H1 (cell line): Measurements from ENCODE around the gene CAPN11. TPM values are rescaled to one million over a fixed set of nuclear protein-coding genes. Genes with fewer than 3 reads are reported as not detected.

Source experiments
- CTCF ChIA-PET: fragments of 300-600 bp; sonication (Branson Sonifier 250); formaldehyde crosslinking; loops from one replicate; lab custom pipeline; 2021; ENCODE audit not compliant: partially characterized antibody; lab: Charles Lee
- POLR2A ChIA-PET: fragments of 300-600 bp; sonication (Branson Sonifier 250); formaldehyde crosslinking; loops from one replicate; lab custom pipeline; 2021; ENCODE audit warnings: inconsistent platforms; ENCODE audit not compliant: partially characterized antibody; lab: Charles Lee
- DNase-seq, 2 experiments: peaks; one replicate each; pipeline versions ENCODE4 v3.0.0 to v3.0.0-alpha.2; 2010 to 2022; ENCODE audit warnings: low spot score in 2 of 2, low read depth in 1 of 2, mixed read lengths in 1 of 2
- FAIRE-seq: peaks from 2 replicates; lab custom pipeline; 2011; peaks lifted over from hg19 to GRCh38; lab: Jason Lieb, UNC
- H2AFZ ChIP-seq: 2 replicates; pipeline ENCODE4 v1.8.1; 2012; ENCODE audit warnings: low read length, inconsistent platforms
- H2AK5ac ChIP-seq: 2 replicates; pipeline ENCODE4 v1.6.1; 2013; ENCODE audit warnings: low read depth, low read length
- H2BK120ac ChIP-seq: replicated peaks from 2 replicates; pipeline ENCODE3; 2013; ENCODE audit warnings: low read depth, low read length, inconsistent platforms
- H2BK12ac ChIP-seq: 2 replicates; pipeline ENCODE4 v1.6.1; 2013; ENCODE audit warnings: low read depth, low read length
- H2BK15ac ChIP-seq: 2 replicates; pipeline ENCODE4 v1.6.1; 2013; ENCODE audit warnings: low read length
- H2BK20ac ChIP-seq: 2 replicates; pipeline ENCODE4 v1.6.1; 2013; ENCODE audit warnings: low read length
- H2BK5ac ChIP-seq: 2 replicates; pipeline ENCODE4 v1.6.1; 2013; ENCODE audit warnings: low read depth, low read length
- H3K14ac ChIP-seq: 2 replicates; pipeline ENCODE4 v1.6.1; 2013; ENCODE audit warnings: inconsistent platforms; ENCODE audit not compliant: insufficient read length
- H3K18ac ChIP-seq: 2 replicates; pipeline ENCODE4 v1.6.1; 2013; ENCODE audit warnings: low read length; ENCODE audit errors: extremely low read depth
- H3K23ac ChIP-seq: 2 replicates; pipeline ENCODE4 v1.6.1; 2013; ENCODE audit warnings: inconsistent platforms; ENCODE audit not compliant: insufficient read length
- H3K23me2 ChIP-seq: 2 replicates; pipeline ENCODE4 v1.6.1; 2013; ENCODE audit warnings: low read depth, low read length
- H3K27ac ChIP-seq: 2 replicates; pipeline ENCODE4 v1.6.1; 2011; ENCODE audit warnings: low read depth, low read length, inconsistent platforms
- H3K27me3 ChIP-seq, 4 experiments: replicated peaks in 1 of 4; 1 replicate in 1 of 4; 2 replicates in 3 of 4; pipeline versions ENCODE4 v1.6.1 to v1.8.1; 2011 to 2013; ENCODE audit warnings: low read length in 3 of 4, mild to moderate bottlenecking in 3 of 4, inconsistent platforms in 2 of 4, mixed read lengths in 2 of 4, moderate library complexity in 1 of 4; ENCODE audit not compliant: control insufficient read depth in 3 of 4, insufficient read depth in 3 of 4; ENCODE audit errors: extremely low read depth in 1 of 4
- H3K36me3 ChIP-seq, 4 experiments: 2 replicates each; pipeline versions ENCODE4 v1.6.1 to v1.8.1; 2011 to 2013; ENCODE audit warnings: mild to moderate bottlenecking in 4 of 4, low read length in 3 of 4, moderate library complexity in 2 of 4, control low read depth in 1 of 4, inconsistent platforms in 1 of 4; ENCODE audit not compliant: insufficient read depth in 4 of 4, control insufficient read depth in 2 of 4
- H3K4ac ChIP-seq: replicated peaks from 2 replicates; pipeline ENCODE3; 2013; ENCODE audit warnings: low read length, low read depth, mixed read lengths, inconsistent platforms; ENCODE audit not compliant: insufficient read length
- H3K4me1 ChIP-seq, 4 experiments: replicated peaks in 1 of 4; 1 replicate in 1 of 4; 2 replicates in 3 of 4; pipeline versions ENCODE4 v1.6.1 to v1.8.1; 2011 to 2013; ENCODE audit warnings: low read length in 3 of 4, inconsistent platforms in 2 of 4, mixed read lengths in 1 of 4; ENCODE audit not compliant: insufficient read depth in 4 of 4, control insufficient read depth in 3 of 4
- H3K4me2 ChIP-seq, 2 experiments: 2 replicates each; pipeline versions ENCODE4 v1.6.1 to v1.8.1; 2011 to 2013; ENCODE audit warnings: low read depth in 2 of 2, low read length in 2 of 2, control low read depth in 1 of 2, inconsistent platforms in 1 of 2, mild to moderate bottlenecking in 1 of 2; ENCODE audit not compliant: insufficient read depth in 1 of 2
- H3K4me3 ChIP-seq, 4 experiments: fragments of 200-600, 300-600 bp in 1 of 4; sonication (generic), shearing (Covaris generic), sonication (Bioruptor Twin) in 1 of 4; 2 replicates each; pipeline versions ENCODE4 v1.5.1 to v1.8.1; 2011 to 2016; ENCODE audit warnings: low read length in 4 of 4, low read depth in 3 of 4, control low read depth in 2 of 4, inconsistent platforms in 2 of 4, mild to moderate bottlenecking in 2 of 4, mixed read lengths in 1 of 4, moderate library complexity in 1 of 4; ENCODE audit not compliant: insufficient read depth in 2 of 4; ENCODE audit errors: extremely low read depth in 1 of 4
- H3K56ac ChIP-seq: replicated peaks from 2 replicates; pipeline ENCODE3; 2013; ENCODE audit warnings: low read depth, mild to moderate bottlenecking, mixed read lengths, low read length, inconsistent platforms; ENCODE audit not compliant: insufficient read length
- H3K79me1 ChIP-seq: 2 replicates; pipeline ENCODE4 v1.6.1; 2013; ENCODE audit warnings: low read depth, low read length, control low read depth
- H3K79me2 ChIP-seq, 2 experiments: 2 replicates each; pipeline versions ENCODE4 v1.6.1 to v1.8.1; 2012 to 2013; ENCODE audit warnings: low read length in 2 of 2, mild to moderate bottlenecking in 2 of 2, inconsistent platforms in 1 of 2; ENCODE audit not compliant: insufficient read depth in 2 of 2, control insufficient read depth in 1 of 2
- H3K9ac ChIP-seq, 4 experiments: replicated peaks in 1 of 4; 1 replicate in 1 of 4; 2 replicates in 3 of 4; pipeline versions ENCODE4 v1.6.1 to v1.8.1; 2011 to 2013; ENCODE audit warnings: low read depth in 3 of 4, low read length in 3 of 4, control low read depth in 2 of 4, mild to moderate bottlenecking in 2 of 4, moderate library complexity in 2 of 4, inconsistent platforms in 1 of 4; ENCODE audit errors: extremely low read depth in 1 of 4
- H3K9me3 ChIP-seq, 2 experiments: 2 replicates each; pipeline versions ENCODE4 v1.6.1 to v1.8.1; 2012 to 2013; ENCODE audit warnings: mild to moderate bottlenecking in 2 of 2, moderate library complexity in 2 of 2, control low read depth in 1 of 2, inconsistent platforms in 1 of 2, low read depth in 1 of 2, low read length in 1 of 2, mixed read lengths in 1 of 2; ENCODE audit not compliant: insufficient read depth in 2 of 2
- H4K20me1 ChIP-seq, 2 experiments: replicated peaks in 1 of 2; 2 replicates each; pipeline versions ENCODE3 to v1.8.1; 2011 to 2013; ENCODE audit warnings: inconsistent platforms in 2 of 2, low read length in 2 of 2, mild to moderate bottlenecking in 1 of 2; ENCODE audit not compliant: insufficient read depth in 2 of 2, control insufficient read depth in 1 of 2
- H4K5ac ChIP-seq: 2 replicates; pipeline ENCODE4 v1.6.1; 2013; ENCODE audit warnings: low read length, low read depth, mixed read lengths, inconsistent platforms; ENCODE audit not compliant: insufficient read length
- H4K8ac ChIP-seq: 2 replicates; pipeline ENCODE4 v1.8.0; 2013; ENCODE audit warnings: mild to moderate bottlenecking, moderate library complexity, low read length, inconsistent platforms; ENCODE audit not compliant: insufficient read depth; ENCODE audit errors: extremely low read depth
- H4K91ac ChIP-seq: replicated peaks from 2 replicates; pipeline ENCODE3; 2013; ENCODE audit warnings: low read length, mixed read lengths, inconsistent platforms; ENCODE audit not compliant: insufficient read length
- BCL11A ChIP-seq, 2 experiments: IDR thresholded peaks; one replicate each; pipeline ENCODE4 v1.6.1; 2011; ENCODE audit warnings: low read depth in 2 of 2, low read length in 2 of 2, mild to moderate bottlenecking in 2 of 2
- BRCA1 ChIP-seq: IDR thresholded peaks from 2 replicates; pipeline ENCODE4 v1.6.1; 2012; ENCODE audit warnings: low read depth, low read length, improper control_type of control experiment
- E2F6 ChIP-seq: IDR thresholded peaks from 2 replicates; pipeline ENCODE4 v1.6.1; 2012; ENCODE audit warnings: inconsistent platforms
- HDAC6 ChIP-seq: IDR thresholded peaks from one replicate; pipeline ENCODE4 v1.7.1; 2012; ENCODE audit warnings: low read depth, mild to moderate bottlenecking, inconsistent platforms, low read length, moderate library complexity
- JUN ChIP-seq: IDR thresholded peaks from 2 replicates; pipeline ENCODE4 v1.6.1; 2011; ENCODE audit warnings: low read depth, mild to moderate bottlenecking, improper control_type of control experiment, low read length
- KDM4A ChIP-seq: IDR thresholded peaks from one replicate; pipeline ENCODE4 v1.7.1; 2012; ENCODE audit warnings: low read depth, mild to moderate bottlenecking, moderate library complexity, low read length, inconsistent platforms; ENCODE audit not compliant: severe bottlenecking
- NANOG ChIP-seq: IDR thresholded peaks from 2 replicates; pipeline ENCODE4 v1.6.1; 2011; ENCODE audit warnings: low read length, low read depth, mild to moderate bottlenecking, inconsistent platforms; ENCODE audit not compliant: insufficient read depth, poor library complexity, severe bottlenecking
- NRF1 ChIP-seq: IDR thresholded peaks from 2 replicates; pipeline ENCODE4 v1.6.1; 2011; ENCODE audit warnings: mild to moderate bottlenecking, low read depth, low read length, improper control_type of control experiment
- SP4 ChIP-seq: IDR thresholded peaks from 2 replicates; pipeline ENCODE4 v1.6.1; 2012; ENCODE audit warnings: low read length, inconsistent platforms
- TCF12 ChIP-seq: IDR thresholded peaks from 2 replicates; pipeline ENCODE4 v1.6.1; 2011; ENCODE audit warnings: low read depth, mild to moderate bottlenecking, low read length
- WGBS, 2 experiments: shearing (Covaris generic) in 1 of 2; methylation state at CpG; one replicate each; pipeline versions ENCODE4 v1.1.6 to v1.1.7; 2013 to 2015; ENCODE audit warnings: low lambda C conversion rate in 2 of 2, mixed read lengths in 2 of 2, inconsistent platforms in 1 of 2, low coverage in 1 of 2, missing lambda C conversion rate in 1 of 2; ENCODE audit not compliant: insufficient replicate concordance in 2 of 2, insufficient coverage in 1 of 2, insufficient read length in 1 of 2; ENCODE audit errors: extremely low coverage in 1 of 2, missing lambda C conversion rate in 1 of 2; 5-methylcytosine and 5-hydroxymethylcytosine counted together
- polyA plus RNA-seq, 7 experiments: library from polyadenylated mRNA; depleted of rRNA in 3 of 7; stranded (reverse) in 5 of 7; unstranded in 2 of 7; fragments of >200 nt in 5 of 7; fragments of 200-250 nt in 2 of 7; gene quantifications; 1 replicate in 5 of 7; 2 replicates in 1 of 7; 4 replicates in 1 of 7; pipeline versions ENCODE4 v1.2.1 to v1.2.3, GENCODE V29; 2011 to 2013; ENCODE audit warnings: missing spikeins in 2 of 7, mixed read lengths in 2 of 7
- total RNA-seq: library from RNA; stranded (reverse); fragmentation: NEBNext Ultra II Directional; extraction: Animal tissue kit (Norgen Biotek cat#: 25700); gene quantifications from 2 replicates; pipeline ENCODE4 v1.2.1, GENCODE V29; 2021

The CAPN11 gene
- total and polyA plus RNA-seq, 2 of the 8 experiments (the other 6 are each of a cell fraction or from before 2014, with no cell fraction given) = 0.95 to 0.97 TPM

DNA sequence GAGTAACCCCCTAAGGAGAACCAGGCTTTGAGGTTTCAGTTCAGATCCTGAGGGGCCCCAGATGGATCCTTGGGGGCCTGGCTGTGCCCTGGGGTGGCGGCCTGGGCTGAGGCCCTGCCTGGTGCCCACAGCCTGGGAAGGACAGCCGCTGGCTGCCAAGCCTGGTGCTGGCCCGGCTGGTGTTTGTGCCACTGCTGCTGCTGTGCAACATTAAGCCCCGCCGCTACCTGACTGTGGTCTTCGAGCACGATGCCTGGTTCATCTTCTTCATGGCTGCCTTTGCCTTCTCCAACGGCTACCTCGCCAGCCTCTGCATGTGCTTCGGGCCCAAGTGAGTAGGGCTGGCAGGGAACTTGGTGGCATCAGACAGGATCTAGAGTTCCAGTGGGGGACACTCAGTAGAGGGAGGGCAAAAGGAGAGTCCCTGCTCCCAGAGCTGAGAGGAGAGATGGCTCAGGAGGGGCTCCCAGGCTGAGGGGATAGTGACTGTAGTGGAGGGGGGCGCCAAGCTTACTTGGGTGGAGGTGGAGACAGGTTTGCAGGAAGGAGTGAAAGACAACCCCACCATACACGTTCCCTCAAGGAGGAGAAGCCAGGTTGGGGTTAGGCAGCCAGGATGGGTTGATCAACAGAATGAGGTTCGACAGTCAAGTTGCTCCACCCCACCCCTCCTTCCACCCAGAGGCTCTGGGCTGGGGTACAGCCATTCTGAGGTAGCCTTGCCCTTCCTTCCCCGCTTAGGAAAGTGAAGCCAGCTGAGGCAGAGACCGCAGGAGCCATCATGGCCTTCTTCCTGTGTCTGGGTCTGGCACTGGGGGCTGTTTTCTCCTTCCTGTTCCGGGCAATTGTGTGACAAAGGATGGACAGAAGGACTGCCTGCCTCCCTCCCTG is 74.3 kb downstream of the CAPN11 start:
- Histone ChIP-seq H3K4ac (no peak overlapping the region), H2BK5ac (0 out of 2 replicates have a peak overlapping the region, but pooled peaks have one; percentile 24), H2AK5ac (no peak overlapping the region), H3K4me2 (no peak overlapping the region), H3K18ac (no peak overlapping the region), H4K20me1 (peaks cover 11 to 21% of the 10 kb centered on the region in 2 experiments), H2BK12ac (no peak overlapping the region), H3K23ac (no peak overlapping the region), H3K9me3 (no peaks in the 10 kb centered on the region), H2BK15ac (no peak overlapping the region), H3K4me3 (no peak overlapping the region), H3K4me1 (peaks cover 4 to 15% (median 9%) of the 10 kb centered on the region in 4 experiments; a peak in 6 of 7 replicates), H3K56ac (no peak overlapping the region), H3K14ac (no peak overlapping the region), H2BK120ac (no peak overlapping the region), H3K79me1 (peaks cover 11% of the 10 kb centered on the region), H4K8ac (no peak overlapping the region), H2AFZ (no peak overlapping the region), H3K27me3 (no peaks in the 10 kb centered on the region), H3K23me2 (peaks cover 4% of the 10 kb centered on the region; the same call in 1 of the 2 replicates), H4K5ac (no peak overlapping the region), H3K36me3 (peaks cover 35 to 60% (median 53%) of the 10 kb centered on the region in 4 experiments), H2BK20ac (no peak overlapping the region), H3K79me2 (peaks cover 0 to 9% of the 10 kb centered on the region in 2 experiments; a peak in 2 of 4 replicates), H4K91ac (no peak overlapping the region), H3K27ac (no peak overlapping the region; the same call in 1 of the 2 replicates), H3K9ac (no peak overlapping the region)
- FAIRE-seq (no peak), DNase-seq (no peak)
- ChIA-PET POLR2A (interaction anchor here (0.9 to 21.0 kb wide), 9 partner anchors 8 to 99 kb away, joined by 3 to 581 read pairs (median 5); partner anchors contain the start of genes HSP90AB1, SLC29A1 and SLC35B2), CTCF (interaction anchor here (0.8 to 19.4 kb wide), 13 partner anchors 7 to 143 kb away, joined by 3 to 287 read pairs (median 19); partner anchors contain the start of genes CAPN11, MYMX and SLC29A1)
- WGBS, 2 experiments = 90% methylated on average over 16 of the region's 16 CpGs; no CpG with 5 or more reads in 1 of the 2 experiments
- TF ChIP-seq HDAC6 (no peak), E2F6 (no peak), BCL11A (IDR thresholded peaks at IDR 0.05; ENCODE audit: low read depth in 2 of 2, low read length in 2 of 2) (no peak), SP4 (no peak), TCF12 (no peak), NANOG (no peak), JUN (no peak), BRCA1 (no peak), KDM4A (no peak), NRF1 (no peak)
